ENCODE results near the gene OR6K2.

- TF ChIP-seq SRF (IDR thresholded peaks at IDR 0.05; ENCODE audit: low read depth, low read length) (no peak), ATF7 (IDR thresholded peaks at IDR 0.05) (no peak), ATF7 (CRISPR knock-in tag; IDR thresholded peaks at IDR 0.05) (no peak)
Observed at GRCh38 chr1:158666037-158666436, 34.4 kb downstream of the OR6K2 start.
